GM12878 (cell line): ENCODE measurements around the gene MMP7. TPM values are rescaled to one million over a fixed set of nuclear protein-coding genes. Genes with fewer than 3 reads are reported as not detected.
A peak's percentile ranks its signal among the peaks of the same experiment; 100 is the strongest.

Experiments used
- ATAC-seq: fragments of 200-7000 bp; cut with Tn5 transposase; 3 replicates; pipeline ENCODE4 v1.9.1; 2020; ENCODE audit warnings: mild to moderate bottlenecking, moderate library complexity
- BruUV-seq: library from RNA; stranded (reverse); fragments of 400-500 nt; replicated peaks from 2 replicates; lab custom pipeline; 2021; lab: Mats Ljungman, UMichigan
- CTCF ChIA-PET: fragments of 300-600 bp; sonication (Branson Sonifier 250); formaldehyde crosslinking; extraction: SDS; loops from one replicate; lab custom pipeline; 2021; ENCODE audit warnings: inconsistent platforms; lab: Yijun Ruan, JAX
- POLR2A ChIA-PET: fragments of 350-600 bp; formaldehyde crosslinking; extraction: SDS; loops from one replicate; lab custom pipeline; 2021; ENCODE audit warnings: inconsistent platforms; lab: Charles Lee
- RAD21 ChIA-PET: fragments of 300-600 bp; sonication (Branson Sonifier 250); formaldehyde crosslinking; loops from one replicate; lab custom pipeline; 2023; ENCODE audit warnings: antibody characterized with exemption; ENCODE audit not compliant: unreplicated experiment; lab: Charles Lee
- SMC1A ChIA-PET: fragments of 300-600 bp; sonication (Branson Sonifier 250); formaldehyde crosslinking; loops from one replicate; lab custom pipeline; 2023; ENCODE audit not compliant: unreplicated experiment, uncharacterized antibody; lab: Charles Lee
- DNase-seq: peaks from one replicate; pipeline ENCODE4 v3.0.0-alpha.2; 2011; ENCODE audit warnings: low read depth, low spot score
- FAIRE-seq: peaks from 3 replicates; lab custom pipeline; 2011; peaks lifted over from hg19 to GRCh38; lab: Jason Lieb, UNC
- H2AFZ ChIP-seq: 2 replicates; pipeline ENCODE4 v1.6.0; 2011; ENCODE audit warnings: low read depth, low read length, control low read depth; ENCODE audit not compliant: control insufficient read depth
- H3K27ac ChIP-seq: 2 replicates; pipeline ENCODE4 v1.5.1; 2011; ENCODE audit warnings: control low read depth; ENCODE audit not compliant: control insufficient read depth, insufficient read depth
- H3K27me3 ChIP-seq, 2 experiments: replicated peaks in 1 of 2; 2 replicates each; pipeline versions ENCODE4 v1.6.0 to v1.6.1; 2011; ENCODE audit warnings: low read length in 1 of 2; ENCODE audit not compliant: control insufficient read depth in 2 of 2, insufficient read depth in 2 of 2
- H3K36me3 ChIP-seq, 2 experiments: 2 replicates each; pipeline ENCODE4 v1.5.1; 2011; ENCODE audit warnings: low read length in 1 of 2; ENCODE audit not compliant: control insufficient read depth in 2 of 2, insufficient read depth in 2 of 2
- H3K4me1 ChIP-seq: 2 replicates; pipeline ENCODE4 v1.6.1; 2011; ENCODE audit warnings: mild to moderate bottlenecking, low read length, moderate library complexity, mixed read lengths; ENCODE audit not compliant: control insufficient read depth, insufficient read depth
- H3K4me2 ChIP-seq: 2 replicates; pipeline ENCODE4 v1.6.0; 2011; ENCODE audit warnings: control low read depth; ENCODE audit not compliant: control insufficient read depth, insufficient read depth
- H3K4me3 ChIP-seq: fragments of 200-600 bp; sonication (generic); 2 replicates; pipeline ENCODE4 v1.5.1; 2016
- H3K79me2 ChIP-seq: 2 replicates; pipeline ENCODE4 v1.6.0; 2011; ENCODE audit warnings: low read length; ENCODE audit not compliant: control insufficient read depth, insufficient read depth
- H3K9ac ChIP-seq: 2 replicates; pipeline ENCODE4 v1.8.0; 2011; ENCODE audit warnings: low read length, control low read depth, mixed read lengths; ENCODE audit not compliant: control insufficient read depth, insufficient read depth
- H3K9me3 ChIP-seq: replicated peaks from 3 replicates; pipeline ENCODE4 v1.5.1; 2011; ENCODE audit warnings: mild to moderate bottlenecking, low read length; ENCODE audit not compliant: control insufficient read depth, insufficient read depth
- H4K20me1 ChIP-seq: 2 replicates; pipeline ENCODE4 v1.6.0; 2011; ENCODE audit not compliant: control insufficient read depth, insufficient read depth
- CHD2 ChIP-seq: IDR thresholded peaks from 2 replicates; pipeline ENCODE4 v1.6.1; 2011; ENCODE audit warnings: low read depth, low read length, improper control_type of control experiment, borderline replicate concordance
- CHD4 ChIP-seq: fragments of 200-600 bp; sonication (generic); IDR thresholded peaks from 2 replicates; pipeline ENCODE4 v1.6.1; 2016; ENCODE audit warnings: mild to moderate bottlenecking
- CREB1 ChIP-seq: IDR thresholded peaks from 2 replicates; pipeline ENCODE4 v1.6.1; 2012; ENCODE audit warnings: low read depth, mild to moderate bottlenecking, inconsistent platforms
- MTA3 ChIP-seq: IDR thresholded peaks from 2 replicates; pipeline ENCODE4 v1.6.1; 2012; ENCODE audit warnings: low read length, inconsistent platforms, borderline replicate concordance
- NFXL1 ChIP-seq: fragments of 450-650 bp; IDR thresholded peaks from 2 replicates; pipeline ENCODE4 v1.6.1; 2017; ENCODE audit warnings: antibody characterized with exemption, mild to moderate bottlenecking, borderline replicate concordance
- NFYB ChIP-seq: IDR thresholded peaks from 2 replicates; pipeline ENCODE4 v1.6.1; 2011; ENCODE audit warnings: low read depth, mild to moderate bottlenecking, low read length, improper control_type of control experiment, moderate library complexity; ENCODE audit not compliant: insufficient read depth
- POLR2A ChIP-seq: IDR thresholded peaks from 2 replicates; pipeline ENCODE4 v1.6.1; 2011; ENCODE audit warnings: low read depth, mild to moderate bottlenecking, low read length
- RAD21 ChIP-seq: IDR thresholded peaks from 2 replicates; pipeline ENCODE4 v1.6.1; 2011; ENCODE audit warnings: mild to moderate bottlenecking, low read depth, low read length, moderate library complexity; ENCODE audit not compliant: insufficient read depth
- SIX5 ChIP-seq: IDR thresholded peaks from 2 replicates; pipeline ENCODE4 v1.6.1; 2011; ENCODE audit warnings: mild to moderate bottlenecking, low read depth, low read length, moderate library complexity; ENCODE audit not compliant: severe bottlenecking
- SMAD1 ChIP-seq: fragments of 450-650 bp; IDR thresholded peaks from 2 replicates; pipeline ENCODE4 v1.6.1; 2018; ENCODE audit warnings: mild to moderate bottlenecking, low read depth; ENCODE audit not compliant: partially characterized antibody
- SMC3 ChIP-seq: IDR thresholded peaks from 2 replicates; pipeline ENCODE4 v1.6.1; 2011; ENCODE audit warnings: low read length, improper control_type of control experiment, borderline replicate concordance
- SUZ12 ChIP-seq: fragments of 200-600 bp; sonication (generic); IDR thresholded peaks from one replicate; pipeline ENCODE4 v1.6.1; 2018; ENCODE audit warnings: antibody characterized with exemption, mild to moderate bottlenecking; ENCODE audit not compliant: unreplicated experiment
- YY1 ChIP-seq: IDR thresholded peaks from 2 replicates; pipeline ENCODE4 v1.6.1; 2011; ENCODE audit warnings: low read depth, mild to moderate bottlenecking, low read length
- ZNF207 ChIP-seq: fragments of 450-650 bp; IDR thresholded peaks from 2 replicates; pipeline ENCODE4 v1.6.1; 2014; ENCODE audit warnings: antibody characterized with exemption, mild to moderate bottlenecking, borderline replicate concordance
- WGBS: methylation state at CpG from one replicate; pipeline ENCODE4 v1.1.6; 2016; ENCODE audit warnings: low lambda C conversion rate; ENCODE audit not compliant: insufficient replicate concordance, insufficient coverage; ENCODE audit errors: missing lambda C conversion rate; 5-methylcytosine and 5-hydroxymethylcytosine counted together
- in situ Hi-C: fragments of 300-500 bp; cut with MboI; formaldehyde crosslinking; loops from 9 replicates; pipeline ENCODE4 v1.14.3; 2018; ENCODE audit warnings: mixed read lengths
- intact Hi-C: fragments of 100-400 bp; cut with micrococcal nuclease; formaldehyde crosslinking; loops from one replicate; pipeline ENCODE4 v1.14.2; 2022; ENCODE audit not compliant: unreplicated experiment
- polyA plus RNA-seq, 11 experiments: library from polyadenylated mRNA; depleted of rRNA in 4 of 11; unstranded in 6 of 11; stranded (reverse) in 5 of 11; fragments of >200 nt; fragmentation: Nextera tagmentation in 4 of 11; fragmentation: Illumina TruSeq in 1 of 11; extraction: Ambion mirVana in 4 of 11; extraction: Trizol in 1 of 11; gene quantifications; 1 replicate in 1 of 11; 2 replicates in 10 of 11; pipeline versions ENCODE4 v1.2.1 to v1.2.3, GENCODE V29; 2011 to 2016; ENCODE audit warnings: inconsistent platforms in 2 of 11, missing spikeins in 2 of 11, low read depth in 1 of 11
- total RNA-seq, 4 experiments: library from RNA; depleted of rRNA in 3 of 4; stranded (reverse); fragments of >200 nt in 3 of 4; fragmentation: Illumina TruSeq in 1 of 4; extraction: Trizol in 1 of 4; gene quantifications; 2 replicates each; pipeline versions ENCODE4 v1.2.1 to v1.2.3, GENCODE V29; 2013 to 2021
- TF ChIP-seq, protein P1 (sequence below): fragments of 450-650 bp; IDR thresholded peaks from 2 replicates; pipeline ENCODE4 v1.6.1; 2016; ENCODE audit warnings: mild to moderate bottlenecking
- TF ChIP-seq, protein P2 (sequence below): IDR thresholded peaks from 2 replicates; pipeline ENCODE4 v1.6.1; 2012; ENCODE audit warnings: low read length, inconsistent platforms
- TF ChIP-seq, protein P3 (sequence below): fragments of 450-650 bp; IDR thresholded peaks from 2 replicates; pipeline ENCODE4 v1.6.1; 2016; ENCODE audit warnings: mild to moderate bottlenecking

MMP7 gene
- total and polyA plus RNA-seq, 10 of the 15 experiments (the other 5 are each of a cell fraction or from before 2014, with no cell fraction given) = 0.63 to 18.0 (median 1.1) TPM

DNA sequence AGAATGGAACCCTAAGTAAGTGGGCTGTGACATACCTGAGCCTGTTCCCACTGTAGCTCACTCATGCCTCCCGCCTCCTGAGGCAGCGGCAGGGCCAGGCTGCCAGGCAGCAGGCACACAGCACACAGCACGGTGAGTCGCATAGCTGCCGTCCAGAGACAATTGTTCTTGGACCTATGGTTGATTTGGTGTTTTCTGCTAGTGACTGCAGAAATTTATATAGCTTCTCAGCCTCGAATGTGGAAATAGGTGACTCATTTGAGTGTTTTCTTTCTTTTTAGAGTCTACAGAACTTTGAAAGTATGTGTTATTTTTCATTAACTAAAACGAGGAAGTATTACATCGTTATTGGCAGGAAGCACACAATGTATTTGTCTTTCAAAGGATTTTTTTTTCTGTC, at the start of gene MMP7 (continued):
- no peak for TF ChIP-seq SMC3
- TF ChIP-seq, protein P1, sequence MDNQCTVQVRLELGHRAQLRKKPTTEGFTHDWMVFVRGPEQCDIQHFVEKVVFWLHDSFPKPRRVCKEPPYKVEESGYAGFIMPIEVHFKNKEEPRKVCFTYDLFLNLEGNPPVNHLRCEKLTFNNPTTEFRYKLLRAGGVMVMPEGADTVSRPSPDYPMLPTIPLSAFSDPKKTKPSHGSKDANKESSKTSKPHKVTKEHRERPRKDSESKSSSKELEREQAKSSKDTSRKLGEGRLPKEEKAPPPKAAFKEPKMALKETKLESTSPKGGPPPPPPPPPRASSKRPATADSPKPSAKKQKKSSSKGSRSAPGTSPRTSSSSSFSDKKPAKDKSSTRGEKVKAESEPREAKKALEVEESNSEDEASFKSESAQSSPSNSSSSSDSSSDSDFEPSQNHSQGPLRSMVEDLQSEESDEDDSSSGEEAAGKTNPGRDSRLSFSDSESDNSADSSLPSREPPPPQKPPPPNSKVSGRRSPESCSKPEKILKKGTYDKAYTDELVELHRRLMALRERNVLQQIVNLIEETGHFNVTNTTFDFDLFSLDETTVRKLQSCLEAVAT = peak; percentile 84
- TF ChIP-seq, protein P2, sequence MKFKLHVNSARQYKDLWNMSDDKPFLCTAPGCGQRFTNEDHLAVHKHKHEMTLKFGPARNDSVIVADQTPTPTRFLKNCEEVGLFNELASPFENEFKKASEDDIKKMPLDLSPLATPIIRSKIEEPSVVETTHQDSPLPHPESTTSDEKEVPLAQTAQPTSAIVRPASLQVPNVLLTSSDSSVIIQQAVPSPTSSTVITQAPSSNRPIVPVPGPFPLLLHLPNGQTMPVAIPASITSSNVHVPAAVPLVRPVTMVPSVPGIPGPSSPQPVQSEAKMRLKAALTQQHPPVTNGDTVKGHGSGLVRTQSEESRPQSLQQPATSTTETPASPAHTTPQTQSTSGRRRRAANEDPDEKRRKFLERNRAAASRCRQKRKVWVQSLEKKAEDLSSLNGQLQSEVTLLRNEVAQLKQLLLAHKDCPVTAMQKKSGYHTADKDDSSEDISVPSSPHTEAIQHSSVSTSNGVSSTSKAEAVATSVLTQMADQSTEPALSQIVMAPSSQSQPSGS = no peak

DNA sequence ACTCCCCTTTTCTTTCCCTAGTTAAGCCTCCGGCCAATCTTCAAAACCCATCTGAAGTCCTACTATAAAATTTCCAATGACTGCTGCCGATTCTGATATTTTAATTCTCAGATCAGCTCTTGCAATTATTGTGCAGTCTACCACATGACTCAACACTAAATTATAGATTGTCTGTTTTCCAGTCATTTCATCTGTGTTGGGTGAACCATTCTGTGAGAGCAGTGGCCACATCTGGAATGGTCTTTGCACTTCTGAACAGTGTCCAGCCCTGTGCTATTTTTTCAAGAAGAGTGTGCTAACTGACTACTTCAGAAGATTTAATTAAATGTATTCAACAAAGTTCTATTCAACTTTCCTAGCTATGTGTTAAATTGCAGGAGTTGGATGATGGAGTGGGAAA, 47.2 kb upstream of the MMP7 start:
- WGBS = 74% methylated on average over 2 of the region's 2 CpGs
- Histone ChIP-seq H3K4me1 (peaks cover 12% of the 10 kb centered on the region; the same call in 1 of the 2 replicates), H4K20me1 (no peaks in the 10 kb centered on the region), H3K4me3 (no peak overlapping the region), H3K9ac (no peak overlapping the region), H3K4me2 (no peak overlapping the region), H3K27me3 (no peaks in the 10 kb centered on the region), H2AFZ (no peak overlapping the region), H3K36me3 (no peaks in the 10 kb centered on the region), H3K79me2 (no peaks in the 10 kb centered on the region), H3K9me3 (no peaks in the 10 kb centered on the region; the same call in 2 of the 3 replicates), H3K27ac (no peak overlapping the region)
- ChIA-PET CTCF (interaction anchor here (0.7 to 4.9 kb wide), 9 partner anchors 11 to 79 kb away, joined by 3 to 28 read pairs (median 4); no protein-coding TSS in a partner anchor), POLR2A (interaction anchor here (0.5 to 5.7 kb wide), 12 partner anchors 10 to 1059 kb away, joined by 3 to 59 read pairs (median 5); no protein-coding TSS in a partner anchor), SMC1A (interaction anchor here (0.6 to 17.3 kb wide), 19 partner anchors 8 to 211 kb away, joined by 3 to 322 read pairs (median 4); no protein-coding TSS in a partner anchor), RAD21 (interaction anchor here (1.1 to 8.1 kb wide), 14 partner anchors 11 to 82 kb away, joined by 3 to 102 read pairs (median 10); no protein-coding TSS in a partner anchor)
- FAIRE-seq (no peak), ATAC-seq (no peak), DNase-seq (no peak)
- TF ChIP-seq CHD2 = no peak
- TF ChIP-seq RAD21 = no peak
- no peak for TF ChIP-seq CREB1
- TF ChIP-seq CHD4 = no peak
- no peak for TF ChIP-seq ZNF207
- TF ChIP-seq NFYB = no peak
- no peak for TF ChIP-seq NFXL1
- TF ChIP-seq SIX5 = no peak
- TF ChIP-seq SUZ12 = no peak
- no peak for TF ChIP-seq POLR2A
- no peak for TF ChIP-seq SMAD1
- no peak for TF ChIP-seq MTA3
- TF ChIP-seq, protein P3, sequence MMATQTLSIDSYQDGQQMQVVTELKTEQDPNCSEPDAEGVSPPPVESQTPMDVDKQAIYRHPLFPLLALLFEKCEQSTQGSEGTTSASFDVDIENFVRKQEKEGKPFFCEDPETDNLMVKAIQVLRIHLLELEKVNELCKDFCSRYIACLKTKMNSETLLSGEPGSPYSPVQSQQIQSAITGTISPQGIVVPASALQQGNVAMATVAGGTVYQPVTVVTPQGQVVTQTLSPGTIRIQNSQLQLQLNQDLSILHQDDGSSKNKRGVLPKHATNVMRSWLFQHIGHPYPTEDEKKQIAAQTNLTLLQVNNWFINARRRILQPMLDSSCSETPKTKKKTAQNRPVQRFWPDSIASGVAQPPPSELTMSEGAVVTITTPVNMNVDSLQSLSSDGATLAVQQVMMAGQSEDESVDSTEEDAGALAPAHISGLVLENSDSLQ = no peak
- TF ChIP-seq YY1 = no peak
- in situ Hi-C loops (no loop called here), intact Hi-C loops (no loop called here)
- BruUV-seq = no TSS peak
